ENCODE measurements around the gene ETDC. TPM values are rescaled to one million over a fixed set of nuclear protein-coding genes. Genes with fewer than 3 reads are reported as not detected.

ETDC gene
- total and polyA plus RNA-seq, 2 of the 4 experiments (the other 2 are of a cell fraction) = not detected

GRCh38 chrX:135304741-135305140 lies 4.5 kb upstream of the ETDC start:
- Histone ChIP-seq H4K91ac (ENCODE audit: insufficient read depth, low read depth, low read length) (no peak overlapping the region), H3K9me3 (ENCODE audit: control insufficient read depth, insufficient read depth, low read length) (no peaks in the 10 kb centered on the region), H2BK5ac (ENCODE audit: low read depth, low read length, poor library complexity, severe bottlenecking) (no peak overlapping the region), H3K14ac (replicated peaks; ENCODE audit: low read depth, low read length) (no peak overlapping the region), H4K8ac (ENCODE audit: low read depth in 2 of 2, low read length in 2 of 2) (no peak overlapping the region), H3K27ac (ENCODE audit: insufficient read depth, low read length) (no peak overlapping the region), H3K56ac (ENCODE audit: extremely low read depth, insufficient read depth, low read length) (no peak overlapping the region), H3K18ac (ENCODE audit: low read depth, low read length) (no peak overlapping the region), H3K4me3 (ENCODE audit: insufficient read depth, low read depth, low read length) (no peak overlapping the region), H2BK120ac (ENCODE audit: low read depth, low read length) (no peak overlapping the region), H2AK9ac (replicated peaks; ENCODE audit: low read depth, low read length, poor library complexity) (no peak overlapping the region), H2AFZ (replicated peaks; ENCODE audit: low read length, poor library complexity) (no peak overlapping the region), H3K27me3 (ENCODE audit: control insufficient read depth, insufficient read depth, low read length) (no peaks in the 10 kb centered on the region; the same call in 1 of the 2 replicates), H3K4ac (ENCODE audit: low read depth, low read length) (no peak overlapping the region), H3K4me1 (ENCODE audit: control insufficient read depth, insufficient read depth, low read length) (no peaks in the 10 kb centered on the region), H3K9ac (ENCODE audit: low read depth, low read length) (no peak overlapping the region), H3K23ac (ENCODE audit: low read depth, low read length) (no peak overlapping the region), H4K20me1 (ENCODE audit: insufficient read depth, low read length) (no peaks in the 10 kb centered on the region), H2BK15ac (ENCODE audit: low read depth, low read length) (no peak overlapping the region), H3K4me2 (ENCODE audit: low read depth, low read length) (no peak overlapping the region), H3K36me3 (ENCODE audit: control insufficient read depth, insufficient read depth, low read length) (no peaks in the 10 kb centered on the region), H3K9me1 (ENCODE audit: insufficient read depth, low read length) (no peaks in the 10 kb centered on the region), H2AK5ac (ENCODE audit: low read depth, low read length) (no peak overlapping the region), H2BK20ac (ENCODE audit: low read depth, low read length) (no peak overlapping the region), H3K79me1 (ENCODE audit: low read depth in 1 of 2, low read length in 2 of 2) (peaks cover 0 to 3% of the 10 kb centered on the region in 2 experiments; a peak in 2 of 4 replicates), H4K5ac (ENCODE audit: low read depth, low read length) (no peak overlapping the region)
- DNase-seq (no peak), ATAC-seq (ENCODE audit: low read depth) (no peak)
- no CpG with 5 or more reads among the region's 2 CpGs for WGBS, 2 experiments (ENCODE audit: extremely low coverage in 2 of 2, insufficient read length in 1 of 2)
- BruUV-seq (replicated peaks) = no TSS peak
- intact Hi-C loops (cut with micrococcal nuclease) (no loop called here), in situ Hi-C loops (cut with MboI; ENCODE audit: low sequenced_read_pairs) (no loop called here), dilution Hi-C loops (cut with HindIII; ENCODE audit: low sequenced_read_pairs, unreplicated experiment) (no loop called here)
- ChIA-PET POLR2A (ENCODE audit: unreplicated experiment) (no interaction called here), CTCF (no interaction called here)
- TF ChIP-seq CEBPB (IDR thresholded peaks at IDR 0.05; ENCODE audit: low read depth, low read length) (no peak), USF2 (IDR thresholded peaks at IDR 0.05; ENCODE audit: low read depth, low read length) (no peak), RFX5 (IDR thresholded peaks at IDR 0.05; ENCODE audit: low read depth, low read length) (no peak), POLR2A (IDR thresholded peaks at IDR 0.05; ENCODE audit: low read depth, low read length) (no peak), CTCF (conservative IDR thresholded peaks at IDR 0.05; ENCODE audit: low read depth, low read length) (no peak), RAD21 (IDR thresholded peaks at IDR 0.05; ENCODE audit: low read length) (no peak), RCOR1 (IDR thresholded peaks at IDR 0.05; ENCODE audit: insufficient replicate concordance, low read length) (no peak), MXI1 (IDR thresholded peaks at IDR 0.05; ENCODE audit: borderline replicate concordance, low read depth, low read length) (no peak), FOS (IDR thresholded peaks at IDR 0.05; ENCODE audit: low read depth, low read length) (no peak), BHLHE40 (IDR thresholded peaks at IDR 0.05; ENCODE audit: low read depth, low read length) (no peak)
